Measurements from ENCODE around the gene RORB. TPM values are rescaled to one million over a fixed set of nuclear protein-coding genes. Genes with fewer than 3 reads are reported as not detected.

The RORB gene
- total and polyA plus RNA-seq, 4 donors, result 0.01 to 0.05 TPM; not detected in 2

DNA sequence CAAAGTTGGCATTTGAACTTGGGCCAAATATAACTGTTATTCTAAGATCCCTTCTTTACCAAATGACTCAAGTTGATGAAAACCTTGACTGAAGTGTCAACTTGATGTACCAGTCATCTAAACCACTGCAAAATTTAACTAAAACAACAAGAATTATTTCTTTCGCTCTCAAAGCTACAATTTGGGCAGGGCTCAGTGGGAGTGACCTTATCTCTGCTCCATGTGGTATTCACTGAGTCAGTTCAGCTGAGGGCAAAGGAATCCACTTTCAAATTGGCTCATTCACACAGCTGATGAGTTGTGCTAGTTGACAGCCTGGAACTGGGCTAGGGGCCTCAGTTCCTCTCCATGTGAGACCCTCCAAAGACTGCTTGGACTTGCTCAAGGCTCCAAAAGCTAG lies 166.3 kb downstream of the RORB start:
- no peak for DNase-seq (ENCODE audit: low spot score)
- Histone ChIP-seq H3K27me3 (ENCODE audit: control insufficient read depth in 4 of 4, insufficient read depth in 4 of 4, low read length in 3 of 4) (no peaks in the 10 kb centered on the region), H3K4me3 (ENCODE audit: low read depth in 1 of 3, low read length in 3 of 3) (no peak overlapping the region), H3K27ac (ENCODE audit: low read depth in 1 of 2, low read length in 2 of 2) (no peak overlapping the region), H3K4me1 (ENCODE audit: control insufficient read depth in 4 of 4, insufficient read depth in 4 of 4, low read length in 3 of 4) (no peaks in the 10 kb centered on the region), H3K9ac (ENCODE audit: low read depth in 1 of 2, low read length in 2 of 2) (no peak overlapping the region), H3K9me3 (ENCODE audit: control insufficient read depth in 4 of 4, low read length in 3 of 4) (peaks cover 0 to 3% (median 0%) of the 10 kb centered on the region in 4 donors), H3K36me3 (ENCODE audit: control insufficient read depth in 4 of 4, insufficient read depth in 3 of 4, low read depth in 1 of 4, low read length in 3 of 4) (no peaks in the 10 kb centered on the region)
- WGBS, result 77% methylated on average over 1 of the region's 1 CpG
- TF ChIP-seq, protein P1, sequence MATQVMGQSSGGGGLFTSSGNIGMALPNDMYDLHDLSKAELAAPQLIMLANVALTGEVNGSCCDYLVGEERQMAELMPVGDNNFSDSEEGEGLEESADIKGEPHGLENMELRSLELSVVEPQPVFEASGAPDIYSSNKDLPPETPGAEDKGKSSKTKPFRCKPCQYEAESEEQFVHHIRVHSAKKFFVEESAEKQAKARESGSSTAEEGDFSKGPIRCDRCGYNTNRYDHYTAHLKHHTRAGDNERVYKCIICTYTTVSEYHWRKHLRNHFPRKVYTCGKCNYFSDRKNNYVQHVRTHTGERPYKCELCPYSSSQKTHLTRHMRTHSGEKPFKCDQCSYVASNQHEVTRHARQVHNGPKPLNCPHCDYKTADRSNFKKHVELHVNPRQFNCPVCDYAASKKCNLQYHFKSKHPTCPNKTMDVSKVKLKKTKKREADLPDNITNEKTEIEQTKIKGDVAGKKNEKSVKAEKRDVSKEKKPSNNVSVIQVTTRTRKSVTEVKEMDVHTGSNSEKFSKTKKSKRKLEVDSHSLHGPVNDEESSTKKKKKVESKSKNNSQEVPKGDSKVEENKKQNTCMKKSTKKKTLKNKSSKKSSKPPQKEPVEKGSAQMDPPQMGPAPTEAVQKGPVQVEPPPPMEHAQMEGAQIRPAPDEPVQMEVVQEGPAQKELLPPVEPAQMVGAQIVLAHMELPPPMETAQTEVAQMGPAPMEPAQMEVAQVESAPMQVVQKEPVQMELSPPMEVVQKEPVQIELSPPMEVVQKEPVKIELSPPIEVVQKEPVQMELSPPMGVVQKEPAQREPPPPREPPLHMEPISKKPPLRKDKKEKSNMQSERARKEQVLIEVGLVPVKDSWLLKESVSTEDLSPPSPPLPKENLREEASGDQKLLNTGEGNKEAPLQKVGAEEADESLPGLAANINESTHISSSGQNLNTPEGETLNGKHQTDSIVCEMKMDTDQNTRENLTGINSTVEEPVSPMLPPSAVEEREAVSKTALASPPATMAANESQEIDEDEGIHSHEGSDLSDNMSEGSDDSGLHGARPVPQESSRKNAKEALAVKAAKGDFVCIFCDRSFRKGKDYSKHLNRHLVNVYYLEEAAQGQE (IDR thresholded peaks at IDR 0.05), result no peak
- TF ChIP-seq JUND (IDR thresholded peaks at IDR 0.05) (no peak), YY1 (IDR thresholded peaks at IDR 0.05) (no peak)

DNA sequence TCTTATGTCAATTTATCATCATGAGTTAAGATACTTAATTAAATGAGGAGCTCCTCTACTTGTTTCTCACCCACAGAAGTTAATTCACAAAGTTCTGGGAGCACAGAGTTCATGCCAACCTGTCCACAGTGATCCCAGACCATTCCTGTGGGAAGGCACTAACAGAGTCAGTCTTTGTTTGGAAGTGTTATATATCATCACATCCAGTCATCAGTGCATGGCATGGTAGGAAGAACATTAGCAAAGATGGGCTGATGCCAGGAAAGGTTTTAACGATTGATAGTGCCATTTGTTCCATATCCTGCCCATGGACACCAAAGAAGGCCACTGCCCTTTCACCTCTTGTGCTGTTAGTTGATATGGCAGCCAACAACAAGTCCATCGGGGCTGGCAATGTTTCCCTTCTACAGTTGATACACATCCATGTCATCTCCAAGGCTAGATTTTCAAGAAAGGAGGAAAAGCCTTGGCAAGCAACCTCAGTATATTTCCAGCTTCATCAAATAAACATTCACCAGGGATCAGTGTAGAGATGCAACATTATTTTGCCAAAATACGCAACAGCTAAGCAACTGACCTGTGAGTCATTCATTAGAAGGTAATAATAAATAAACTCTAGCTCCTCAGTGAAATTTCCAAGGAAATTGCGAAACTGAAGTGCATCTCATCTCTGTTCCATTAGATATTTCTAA lies 169.6 kb downstream of the RORB start:
- Histone ChIP-seq H3K27ac (ENCODE audit: low read depth in 1 of 2, low read length in 2 of 2) (no peak overlapping the region), H3K36me3 (ENCODE audit: control insufficient read depth in 4 of 4, insufficient read depth in 3 of 4, low read depth in 1 of 4, low read length in 3 of 4) (no peaks in the 10 kb centered on the region), H3K9ac (ENCODE audit: low read depth in 1 of 2, low read length in 2 of 2) (no peak overlapping the region), H3K4me1 (ENCODE audit: control insufficient read depth in 4 of 4, insufficient read depth in 4 of 4, low read length in 3 of 4) (no peaks in the 10 kb centered on the region), H3K27me3 (ENCODE audit: control insufficient read depth in 4 of 4, insufficient read depth in 4 of 4, low read length in 3 of 4) (no peaks in the 10 kb centered on the region), H3K9me3 (ENCODE audit: control insufficient read depth in 4 of 4, low read length in 3 of 4) (peaks cover 0 to 3% (median 0%) of the 10 kb centered on the region in 4 donors), H3K4me3 (ENCODE audit: low read depth in 1 of 3, low read length in 3 of 3) (no peak overlapping the region)
- 71% methylated on average over 4 of the region's 4 CpGs for WGBS
- no peak for DNase-seq (ENCODE audit: low spot score)
- TF ChIP-seq RXRA (IDR thresholded peaks at IDR 0.05) (no peak), JUND (IDR thresholded peaks at IDR 0.05) (no peak), YY1 (IDR thresholded peaks at IDR 0.05) (no peak), HNF4G (IDR thresholded peaks at IDR 0.05) (no peak), HNF4A (conservative IDR thresholded peaks at IDR 0.05) (no peak), RAD21 (IDR thresholded peaks at IDR 0.05) (no peak), EGR1 (IDR thresholded peaks at IDR 0.05; ENCODE audit: low read depth in 2 of 2) (no peak), FOXA2 (IDR thresholded peaks at IDR 0.05) (no peak), GABPA (IDR thresholded peaks at IDR 0.05 in 1 of 2, conservative IDR thresholded peaks at IDR 0.05 in 1 of 2) (no peak), FOXA1 (IDR thresholded peaks at IDR 0.05) (no peak), NR2F2 (IDR thresholded peaks at IDR 0.05) (no peak)
- TF ChIP-seq, protein P2, sequence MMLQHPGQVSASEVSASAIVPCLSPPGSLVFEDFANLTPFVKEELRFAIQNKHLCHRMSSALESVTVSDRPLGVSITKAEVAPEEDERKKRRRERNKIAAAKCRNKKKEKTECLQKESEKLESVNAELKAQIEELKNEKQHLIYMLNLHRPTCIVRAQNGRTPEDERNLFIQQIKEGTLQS (IDR thresholded peaks at IDR 0.05), result no peak
- TF ChIP-seq, protein P3, sequence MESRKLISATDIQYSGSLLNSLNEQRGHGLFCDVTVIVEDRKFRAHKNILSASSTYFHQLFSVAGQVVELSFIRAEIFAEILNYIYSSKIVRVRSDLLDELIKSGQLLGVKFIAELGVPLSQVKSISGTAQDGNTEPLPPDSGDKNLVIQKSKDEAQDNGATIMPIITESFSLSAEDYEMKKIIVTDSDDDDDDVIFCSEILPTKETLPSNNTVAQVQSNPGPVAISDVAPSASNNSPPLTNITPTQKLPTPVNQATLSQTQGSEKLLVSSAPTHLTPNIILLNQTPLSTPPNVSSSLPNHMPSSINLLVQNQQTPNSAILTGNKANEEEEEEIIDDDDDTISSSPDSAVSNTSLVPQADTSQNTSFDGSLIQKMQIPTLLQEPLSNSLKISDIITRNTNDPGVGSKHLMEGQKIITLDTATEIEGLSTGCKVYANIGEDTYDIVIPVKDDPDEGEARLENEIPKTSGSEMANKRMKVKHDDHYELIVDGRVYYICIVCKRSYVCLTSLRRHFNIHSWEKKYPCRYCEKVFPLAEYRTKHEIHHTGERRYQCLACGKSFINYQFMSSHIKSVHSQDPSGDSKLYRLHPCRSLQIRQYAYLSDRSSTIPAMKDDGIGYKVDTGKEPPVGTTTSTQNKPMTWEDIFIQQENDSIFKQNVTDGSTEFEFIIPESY (IDR thresholded peaks at IDR 0.05), result no peak

Measured in liver (tissue), 9 donors.